Stimulated activated CD4-positive, alpha-beta T cell treated with anti-CD3 and anti-CD28 coated beads, Interleukin-1b, Interleukin-23, amount 100 ng/mL, for 1 hour (primary cell): ENCODE results near the gene ABLIM2.

Experiments used
- DNase-seq, 2 donors: peaks; one replicate each; pipeline ENCODE4 v3.0.0-alpha.2; 2020; ENCODE audit warnings: low read depth in 2 of 2

The ABLIM2 gene

GRCh38 chr4:8103421-8104390 lies 54.9 kb downstream of the ABLIM2 start:
- no peak for DNase-seq

GRCh38 chr4:8102831-8103230 lies 55.8 kb downstream of the ABLIM2 start:
- no peak for DNase-seq

- DNase-seq, result no peak
Observed at GRCh38 chr4:8102076-8102355, 56.6 kb downstream of the ABLIM2 start.

- no peak for DNase-seq
Observed at GRCh38 chr4:8101213-8102075, 57.2 kb downstream of the ABLIM2 start.

GRCh38 chr4:8099981-8100464 lies 58.6 kb downstream of the ABLIM2 start:
- no peak for DNase-seq

- no peak for DNase-seq
Observed at GRCh38 chr4:8098506-8098905, 60.1 kb downstream of the ABLIM2 start.

GRCh38 chr4:8097721-8098345 lies 60.8 kb downstream of the ABLIM2 start:
- DNase-seq, result no peak

GRCh38 chr4:8097141-8097541 lies 61.5 kb downstream of the ABLIM2 start:
- DNase-seq, result no peak

GRCh38 chr4:8096690-8097061 lies 61.9 kb downstream of the ABLIM2 start:
- no peak for DNase-seq

- DNase-seq, result no peak
Observed at GRCh38 chr4:8095956-8096689, 62.5 kb downstream of the ABLIM2 start.

- DNase-seq, result no peak
Observed at GRCh38 chr4:8093587-8094274, 64.9 kb downstream of the ABLIM2 start.

GRCh38 chr4:8092282-8092681 lies 66.3 kb downstream of the ABLIM2 start:
- no peak for DNase-seq

- DNase-seq, result no peak
Observed at GRCh38 chr4:8090744-8091301, 67.8 kb downstream of the ABLIM2 start.

- no peak for DNase-seq
Observed at GRCh38 chr4:8090312-8090711, 68.3 kb downstream of the ABLIM2 start.

- no peak for DNase-seq
Observed at GRCh38 chr4:8089862-8090261, 68.8 kb downstream of the ABLIM2 start.

- DNase-seq, result no peak
Observed at GRCh38 chr4:8088966-8089491, 69.6 kb downstream of the ABLIM2 start.

- DNase-seq, result no peak
Observed at GRCh38 chr4:8087921-8088495, 70.6 kb downstream of the ABLIM2 start.

- DNase-seq, result no peak
Observed at GRCh38 chr4:8086783-8087445, 71.7 kb downstream of the ABLIM2 start.

- DNase-seq, result no peak
Observed at GRCh38 chr4:8085491-8086117, 73.0 kb downstream of the ABLIM2 start.
